C4-2B (cell line): ENCODE data around the gene SLC22A4.

Experiments used
- H3K27ac ChIP-seq: fragments of 450-650 bp; 2 replicates; pipeline ENCODE4 v1.5.1; 2017
- CTCF ChIP-seq: fragments of 450-650 bp; conservative IDR thresholded peaks from 2 replicates; pipeline ENCODE4 v1.5.1; 2017; ENCODE audit warnings: mild to moderate bottlenecking
- ZFX ChIP-seq: fragments of 450-650 bp; IDR thresholded peaks from 2 replicates; pipeline ENCODE4 v1.6.1; 2017

SLC22A4 gene

GRCh38 chr5:132353486-132353995, 59.3 kb downstream of the SLC22A4 start:
- no peak overlapping the region for H3K27ac ChIP-seq
- TF ChIP-seq ZFX: no peak
- no peak for TF ChIP-seq CTCF

DNA sequence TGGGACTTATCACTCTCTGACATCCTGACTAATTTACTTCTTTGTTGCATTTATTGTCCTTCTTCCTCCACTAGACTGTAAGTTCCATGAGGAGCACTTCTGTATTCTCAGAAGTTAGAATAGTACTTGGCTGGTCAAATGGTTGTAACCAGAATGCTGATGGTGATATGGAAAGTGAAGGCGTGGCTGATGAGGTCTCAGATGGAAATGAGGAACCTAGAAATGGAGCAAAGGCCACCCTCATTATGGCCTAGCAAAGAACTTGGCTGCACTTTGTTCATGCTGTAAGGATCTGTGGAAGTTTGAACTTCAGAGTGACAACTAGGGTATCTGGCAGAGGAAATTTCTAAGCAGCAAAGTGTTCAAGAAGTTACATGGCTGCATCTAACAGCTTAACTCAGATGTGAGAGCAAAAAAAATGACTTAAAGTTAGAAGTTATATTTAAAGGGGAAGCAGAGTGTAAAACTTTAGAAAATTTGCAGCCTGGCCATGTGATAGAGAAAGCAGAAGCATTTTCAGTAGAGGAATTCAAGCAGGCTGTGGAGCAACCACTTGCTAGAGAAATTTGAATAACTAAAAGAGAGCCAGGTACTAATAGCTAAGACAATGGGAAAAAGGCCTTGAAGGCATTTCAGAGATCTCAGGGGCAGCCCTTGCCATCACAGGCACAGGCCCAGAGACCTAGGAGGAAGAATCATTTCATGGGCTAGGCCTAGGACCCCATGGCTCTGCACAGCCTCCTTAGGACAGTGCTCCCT, 60.4 kb downstream of the SLC22A4 start:
- no peak for TF ChIP-seq CTCF
- no peak for TF ChIP-seq ZFX
- H3K27ac ChIP-seq: no peak overlapping the region

DNA sequence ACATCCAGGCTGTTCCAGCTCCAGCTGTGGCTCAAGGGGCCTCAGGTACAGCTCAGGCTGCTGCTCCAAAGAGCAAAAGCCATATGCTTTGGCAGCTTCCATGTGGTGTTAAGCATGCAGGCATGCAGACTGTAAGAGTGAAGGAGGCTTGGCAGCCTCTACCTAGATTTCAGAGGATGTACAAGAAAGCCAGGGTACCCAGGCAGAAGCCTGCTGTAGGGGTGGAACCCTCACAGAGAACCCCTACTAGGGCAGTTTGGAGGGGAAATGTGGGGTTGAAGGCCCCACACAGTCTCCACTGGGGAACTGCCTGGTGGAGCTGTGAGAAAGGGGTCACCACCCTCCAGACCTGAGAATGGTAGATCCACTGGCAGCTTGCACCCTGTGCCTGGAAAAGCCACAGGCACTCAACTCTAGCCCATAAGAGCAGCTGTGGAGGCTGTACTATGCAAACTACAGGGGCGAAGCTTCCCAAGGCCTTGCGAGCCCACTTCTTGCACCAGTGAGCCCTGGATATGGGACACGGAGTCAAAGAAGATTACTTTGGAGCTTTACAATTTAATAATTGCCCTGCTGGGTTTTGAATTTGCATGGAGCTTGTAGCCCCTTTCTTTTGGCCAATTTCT, 61.1 kb downstream of the SLC22A4 start:
- no peak overlapping the region for H3K27ac ChIP-seq
- TF ChIP-seq CTCF (no peak), ZFX (no peak)

DNA sequence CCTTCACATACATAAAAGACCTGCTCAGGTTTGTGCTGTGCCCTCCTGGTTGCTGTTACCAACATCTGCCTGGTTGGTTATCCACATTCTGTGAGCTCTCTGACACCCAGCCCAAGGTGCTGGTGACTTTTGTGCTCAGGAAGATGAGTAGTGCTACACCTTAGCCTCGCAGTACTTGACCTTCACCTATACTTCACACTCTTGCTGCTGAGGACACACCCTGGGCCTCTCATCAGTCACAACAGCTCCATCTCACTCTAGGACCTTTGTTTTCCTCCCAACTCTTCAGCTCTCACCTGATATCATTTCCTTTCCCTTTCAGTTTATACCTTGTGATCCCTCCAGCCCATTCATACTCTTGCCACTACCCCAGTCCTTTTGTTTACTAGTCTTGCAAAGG, 64.6 kb downstream of the SLC22A4 start:
- H3K27ac ChIP-seq: no peak overlapping the region
- no peak for TF ChIP-seq ZFX
- no peak for TF ChIP-seq CTCF

GRCh38 chr5:132362086-132362485, 67.9 kb downstream of the SLC22A4 start:
- no peak for TF ChIP-seq CTCF
- no peak overlapping the region for H3K27ac ChIP-seq

GRCh38 chr5:132363431-132364112, 69.4 kb downstream of the SLC22A4 start:
- TF ChIP-seq CTCF: no peak
- TF ChIP-seq ZFX: no peak
- no peak overlapping the region for H3K27ac ChIP-seq

DNA sequence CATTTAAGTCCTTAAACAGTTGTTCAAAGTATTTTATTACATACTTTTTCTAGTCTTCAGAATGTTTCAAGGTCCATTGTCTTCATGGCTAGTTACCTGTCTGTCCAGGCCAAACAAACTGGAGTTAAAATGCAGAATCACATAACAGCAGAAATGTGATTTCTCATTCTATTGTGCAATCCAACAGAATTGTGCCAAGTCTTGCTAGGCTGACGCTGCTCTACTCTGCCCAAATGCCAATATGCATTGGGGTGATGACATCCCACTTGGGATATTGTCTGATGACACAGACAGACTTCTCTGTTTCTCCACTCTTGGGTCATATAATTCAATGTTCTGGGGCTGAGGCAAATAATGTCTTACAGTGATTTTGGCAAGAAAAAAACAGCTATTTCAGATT, 70.1 kb downstream of the SLC22A4 start:
- H3K27ac ChIP-seq: no peak overlapping the region
- TF ChIP-seq CTCF (no peak), ZFX (no peak)
